K562 (cell line): ENCODE results near the gene RELL1.

Experiments
- ARHGAP35 ChIP-seq: fragments of 450-650 bp; IDR thresholded peaks from 2 replicates; pipeline ENCODE4 v1.6.1; 2018; ENCODE audit not compliant: partially characterized antibody
- CREB5 ChIP-seq: fragments of 250-450 bp; sonication (Bioruptor Pico); IDR thresholded peaks from 2 replicates; pipeline ENCODE4 v1.5.0; 2020; ENCODE audit warnings: mild to moderate bottlenecking
- CTCF ChIP-seq, 3 experiments: IDR thresholded peaks in 2 of 3; conservative IDR thresholded peaks in 1 of 3; 2 replicates each; pipeline ENCODE4 v1.5.1; 2011 to 2012; ENCODE audit warnings: low read length in 3 of 3, mild to moderate bottlenecking in 3 of 3, control low read depth in 2 of 3, improper control_type of control experiment in 1 of 3, inconsistent platforms in 1 of 3, low read depth in 1 of 3, mixed read lengths in 1 of 3, moderate library complexity in 1 of 3; ENCODE audit not compliant: insufficient read depth in 2 of 3
- EZH2 ChIP-seq: IDR thresholded peaks from 2 replicates; pipeline ENCODE4 v1.6.1; 2012; ENCODE audit warnings: low read depth, mild to moderate bottlenecking, inconsistent platforms, low read length, borderline replicate concordance
- KHSRP ChIP-seq: fragments of 450-650 bp; IDR thresholded peaks from 2 replicates; pipeline ENCODE4 v1.6.1; 2017
- PCBP1 ChIP-seq: fragments of 200-400 bp; formaldehyde crosslinking; IDR thresholded peaks from 2 replicates; pipeline ENCODE4 v1.6.1; 2018; ENCODE audit warnings: mild to moderate bottlenecking, low read depth, low read length; ENCODE audit not compliant: poor library complexity, severe bottlenecking
- POLR2A ChIP-seq: fragments of 450-650 bp; conservative IDR thresholded peaks from 2 replicates; pipeline ENCODE4 v1.6.1; 2016
- SRSF3 ChIP-seq: fragments of 200-400 bp; formaldehyde crosslinking; IDR thresholded peaks from 2 replicates; pipeline ENCODE4 v1.6.1; 2016; ENCODE audit warnings: mild to moderate bottlenecking, low read length, moderate library complexity; ENCODE audit not compliant: insufficient read depth
- TF ChIP-seq, protein P1 (sequence below): fragments of 250-450 bp; sonication (Bioruptor Pico); IDR thresholded peaks from 2 replicates; pipeline ENCODE4 v1.4.0; 2020; ENCODE audit warnings: mild to moderate bottlenecking, moderate library complexity, borderline replicate concordance

GRCh38 chr4:37620176-37620575, 66.0 kb downstream of the RELL1 start:
- TF ChIP-seq CTCF (IDR thresholded peaks at IDR 0.05 in 2 of 3, conservative IDR thresholded peaks at IDR 0.05 in 1 of 3; ENCODE audit: insufficient read depth in 2 of 3, low read depth in 1 of 3, low read length in 3 of 3) (no peak), KHSRP (no peak), PCBP1 (no peak), SRSF3 (no peak), POLR2A (no peak), EZH2 (no peak), CREB5 (CRISPR knock-in tag) (no peak), ARHGAP35 (no peak)
- TF ChIP-seq, protein P1, sequence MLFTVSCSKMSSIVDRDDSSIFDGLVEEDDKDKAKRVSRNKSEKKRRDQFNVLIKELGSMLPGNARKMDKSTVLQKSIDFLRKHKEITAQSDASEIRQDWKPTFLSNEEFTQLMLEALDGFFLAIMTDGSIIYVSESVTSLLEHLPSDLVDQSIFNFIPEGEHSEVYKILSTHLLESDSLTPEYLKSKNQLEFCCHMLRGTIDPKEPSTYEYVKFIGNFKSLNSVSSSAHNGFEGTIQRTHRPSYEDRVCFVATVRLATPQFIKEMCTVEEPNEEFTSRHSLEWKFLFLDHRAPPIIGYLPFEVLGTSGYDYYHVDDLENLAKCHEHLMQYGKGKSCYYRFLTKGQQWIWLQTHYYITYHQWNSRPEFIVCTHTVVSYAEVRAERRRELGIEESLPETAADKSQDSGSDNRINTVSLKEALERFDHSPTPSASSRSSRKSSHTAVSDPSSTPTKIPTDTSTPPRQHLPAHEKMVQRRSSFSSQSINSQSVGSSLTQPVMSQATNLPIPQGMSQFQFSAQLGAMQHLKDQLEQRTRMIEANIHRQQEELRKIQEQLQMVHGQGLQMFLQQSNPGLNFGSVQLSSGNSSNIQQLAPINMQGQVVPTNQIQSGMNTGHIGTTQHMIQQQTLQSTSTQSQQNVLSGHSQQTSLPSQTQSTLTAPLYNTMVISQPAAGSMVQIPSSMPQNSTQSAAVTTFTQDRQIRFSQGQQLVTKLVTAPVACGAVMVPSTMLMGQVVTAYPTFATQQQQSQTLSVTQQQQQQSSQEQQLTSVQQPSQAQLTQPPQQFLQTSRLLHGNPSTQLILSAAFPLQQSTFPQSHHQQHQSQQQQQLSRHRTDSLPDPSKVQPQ (CRISPR knock-in tag) = no peak
